Activated CD4-positive, alpha-beta T cell treated with anti-CD3 and anti-CD28 coated beads, Interleukin-2, amount 50 U/mL, for 24 hours (primary cell): ENCODE data around the gene STRA8.

Experiments used
- DNase-seq, 2 donors: peaks; one replicate each; pipeline ENCODE4 v3.0.0-alpha.2; 2020; ENCODE audit warnings: low read depth in 1 of 2, low spot score in 1 of 2

Gene STRA8

GRCh38 chr7:135233570-135233969, at the start of gene STRA8:
Gene STRA8 (plus strand): TSS chr7:135233838. CDS start chr7:135240525, 6,687 bp downstream.
- no peak for DNase-seq

- no peak for DNase-seq
These were observed 49.3 kb upstream of the STRA8 start for GRCh38 chr7:135184254-135184841.

GRCh38 chr7:135185471-135186260, 48.0 kb upstream of the STRA8 start:
- no peak for DNase-seq

GRCh38 chr7:135186261-135186540, 47.4 kb upstream of the STRA8 start:
- no peak for DNase-seq

GRCh38 chr7:135186841-135187253, 46.8 kb upstream of the STRA8 start:
- DNase-seq: no peak

- no peak for DNase-seq
These were observed 45.2 kb upstream of the STRA8 start for GRCh38 chr7:135188298-135188984.

GRCh38 chr7:135189221-135189662, 44.4 kb upstream of the STRA8 start:
- no peak for DNase-seq

- no peak for DNase-seq
These were observed 43.7 kb upstream of the STRA8 start for GRCh38 chr7:135189961-135190360.

- DNase-seq: no peak
These were observed 42.9 kb upstream of the STRA8 start for GRCh38 chr7:135190703-135191102.

GRCh38 chr7:135192914-135193536, 40.6 kb upstream of the STRA8 start:
- no peak for DNase-seq

GRCh38 chr7:135193615-135194081, 40.0 kb upstream of the STRA8 start:
- DNase-seq: no peak

GRCh38 chr7:135194494-135195095, 39.0 kb upstream of the STRA8 start:
- no peak for DNase-seq

GRCh38 chr7:135195156-135195555, 38.5 kb upstream of the STRA8 start:
- no peak for DNase-seq

GRCh38 chr7:135195968-135196629, 37.5 kb upstream of the STRA8 start:
- DNase-seq: no peak

GRCh38 chr7:135197343-135197742, 36.3 kb upstream of the STRA8 start:
- no peak for DNase-seq

GRCh38 chr7:135197906-135198655, 35.6 kb upstream of the STRA8 start:
- no peak for DNase-seq

GRCh38 chr7:135199439-135199838, 34.2 kb upstream of the STRA8 start:
- no peak for DNase-seq

- DNase-seq: no peak
These were observed 32.8 kb upstream of the STRA8 start for GRCh38 chr7:135200821-135201331.

- DNase-seq: no peak
These were observed 32.3 kb upstream of the STRA8 start for GRCh38 chr7:135201350-135201749.

GRCh38 chr7:135204341-135204749, 29.3 kb upstream of the STRA8 start:
- DNase-seq: no peak
